Neuronal stem cell (in vitro differentiated cells): ENCODE data around the gene COL19A1.

ENCODE experiments used
- DNase-seq: peaks from one replicate; pipeline ENCODE4 v3.0.0-alpha.2; 2013; ENCODE audit warnings: low spot score
- H2AFZ ChIP-seq: one replicate; pipeline ENCODE4 v1.6.1; 2013; ENCODE audit warnings: mild to moderate bottlenecking, low read length, inconsistent platforms
- H2AK5ac ChIP-seq: 2 replicates; pipeline ENCODE4 v1.6.1; 2013; ENCODE audit warnings: low read depth, mild to moderate bottlenecking, inconsistent platforms, low read length, moderate library complexity, mixed read lengths
- H2BK120ac ChIP-seq: 2 replicates; pipeline ENCODE4 v1.6.1; 2013; ENCODE audit warnings: low read depth, mild to moderate bottlenecking, inconsistent platforms, low read length, moderate library complexity, mixed read lengths
- H2BK12ac ChIP-seq: one replicate; pipeline ENCODE4 v1.6.1; 2013; ENCODE audit warnings: low read length, inconsistent platforms
- H2BK15ac ChIP-seq: 2 replicates; pipeline ENCODE4 v1.6.1; 2013; ENCODE audit warnings: mild to moderate bottlenecking, low read length, inconsistent platforms, mixed read lengths
- H2BK5ac ChIP-seq: one replicate; pipeline ENCODE4 v1.6.1; 2013; ENCODE audit warnings: inconsistent platforms, mild to moderate bottlenecking, low read length, moderate library complexity
- H3K14ac ChIP-seq: one replicate; pipeline ENCODE4 v1.6.1; 2013; ENCODE audit warnings: low read length, inconsistent platforms
- H3K18ac ChIP-seq: 2 replicates; pipeline ENCODE4 v1.6.1; 2013; ENCODE audit warnings: low read length, inconsistent platforms
- H3K23ac ChIP-seq: 2 replicates; pipeline ENCODE4 v1.6.1; 2013; ENCODE audit warnings: low read depth, mild to moderate bottlenecking, mixed read lengths, low read length, inconsistent platforms; ENCODE audit not compliant: poor library complexity
- H3K27ac ChIP-seq: replicated peaks from 3 replicates; pipeline ENCODE4 v1.5.1; 2013; ENCODE audit warnings: low read length, inconsistent platforms
- H3K27me3 ChIP-seq, 3 experiments: 2 replicates each; pipeline ENCODE4 v1.6.1; 2013; ENCODE audit warnings: low read length in 3 of 3, mild to moderate bottlenecking in 2 of 3, inconsistent platforms in 1 of 3, low read depth in 1 of 3, mixed read lengths in 1 of 3, moderate library complexity in 1 of 3; ENCODE audit not compliant: control insufficient read depth in 3 of 3, insufficient read depth in 3 of 3
- H3K36me3 ChIP-seq, 2 donors: replicated peaks in 1 of 2; 2 replicates each; pipeline ENCODE4 v1.6.1; 2013; ENCODE audit warnings: low read length in 2 of 2; ENCODE audit not compliant: control insufficient read depth in 2 of 2, insufficient read depth in 2 of 2
- H3K4ac ChIP-seq: 2 replicates; pipeline ENCODE4 v1.6.1; 2013; ENCODE audit warnings: inconsistent platforms, mild to moderate bottlenecking, low read length, moderate library complexity
- H3K4me1 ChIP-seq, 2 donors: 1 replicate in 1 of 2; 2 replicates in 1 of 2; pipeline ENCODE4 v1.6.1; 2013; ENCODE audit warnings: low read length in 2 of 2, low read depth in 1 of 2; ENCODE audit not compliant: control insufficient read depth in 2 of 2, insufficient read depth in 1 of 2
- H3K4me2 ChIP-seq: one replicate; pipeline ENCODE4 v1.6.1; 2013; ENCODE audit warnings: mild to moderate bottlenecking, low read length, inconsistent platforms; ENCODE audit not compliant: insufficient read depth, poor library complexity, severe bottlenecking
- H3K4me3 ChIP-seq, 2 donors: 2 replicates each; pipeline ENCODE4 v1.5.1; 2013; ENCODE audit warnings: low read length in 2 of 2, mild to moderate bottlenecking in 2 of 2, inconsistent platforms in 1 of 2, moderate library complexity in 1 of 2
- H3K79me1 ChIP-seq: one replicate; pipeline ENCODE4 v1.6.1; 2013; ENCODE audit warnings: low read depth, mild to moderate bottlenecking, inconsistent platforms, low read length, moderate library complexity
- H3K9ac ChIP-seq: one replicate; pipeline ENCODE4 v1.6.1; 2013; ENCODE audit warnings: mild to moderate bottlenecking, low read depth, low read length, inconsistent platforms; ENCODE audit not compliant: poor library complexity
- H3K9me3 ChIP-seq, 2 donors: replicated peaks in 1 of 2; 2 replicates each; pipeline versions ENCODE3 to v1.6.1; 2013; ENCODE audit warnings: low read length in 2 of 2, mild to moderate bottlenecking in 2 of 2, inconsistent platforms in 1 of 2, low read depth in 1 of 2, mixed read lengths in 1 of 2, moderate library complexity in 1 of 2; ENCODE audit not compliant: control insufficient read depth in 2 of 2, insufficient read depth in 1 of 2
- H4K8ac ChIP-seq: one replicate; pipeline ENCODE4 v1.6.1; 2013; ENCODE audit warnings: low read depth, mild to moderate bottlenecking, inconsistent platforms, low read length, moderate library complexity
- H4K91ac ChIP-seq: one replicate; pipeline ENCODE4 v1.6.1; 2013; ENCODE audit warnings: low read length, low read depth, mild to moderate bottlenecking, inconsistent platforms; ENCODE audit not compliant: poor library complexity
- WGBS, 2 donors: extraction: QIAGEN DNeasy Blood & Tissue Kit; methylation state at CpG; one replicate each; pipeline ENCODE4 v1.1.7; 2013; ENCODE audit warnings: missing lambda C conversion rate in 2 of 2, mixed read lengths in 1 of 2; ENCODE audit not compliant: insufficient read length in 2 of 2, insufficient replicate concordance in 1 of 2; ENCODE audit errors: extremely low coverage in 2 of 2; 5-methylcytosine and 5-hydroxymethylcytosine counted together

The COL19A1 gene

DNA sequence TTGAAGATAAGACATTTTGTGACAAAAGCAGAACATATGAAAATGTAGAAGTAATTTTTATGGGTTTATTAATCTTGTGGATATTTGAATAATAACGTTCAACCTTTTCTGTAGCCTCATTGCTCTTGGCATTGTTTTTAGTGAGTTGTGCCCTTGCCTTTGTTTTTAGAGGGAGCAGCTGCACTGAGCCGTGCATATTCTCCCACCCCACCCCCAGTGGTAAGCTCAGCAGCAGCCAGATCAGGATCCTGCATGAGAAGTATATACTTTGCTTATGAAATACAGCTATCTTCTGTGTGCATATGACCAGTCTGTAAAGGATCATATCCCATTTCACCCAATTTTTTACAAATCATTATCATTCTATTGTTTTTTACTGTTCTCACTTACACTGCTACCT, 252.3 kb downstream of the COL19A1 start:
- DNase-seq, result no peak
- no peak overlapping the region for H2AFZ ChIP-seq
- no peak overlapping the region for H3K23ac ChIP-seq
- H3K9me3 ChIP-seq, result no peaks in the 10 kb centered on the region
- H2BK12ac ChIP-seq, result no peak overlapping the region
- no CpG with 5 or more reads among the region's 2 CpGs for WGBS, 2 donors
- no peak overlapping the region for H2AK5ac ChIP-seq
- H3K14ac ChIP-seq, result no peak overlapping the region
- no peaks in the 10 kb centered on the region for H3K4me1 ChIP-seq
- H2BK120ac ChIP-seq, result no peak overlapping the region
- H2BK15ac ChIP-seq, result no peak overlapping the region
- no peaks in the 10 kb centered on the region for H3K27me3 ChIP-seq
- H3K4me2 ChIP-seq, result no peak overlapping the region
- no peak overlapping the region for H4K8ac ChIP-seq
- no peaks in the 10 kb centered on the region for H3K36me3 ChIP-seq
- H3K27ac ChIP-seq, result no peak overlapping the region
- H3K4ac ChIP-seq, result no peak overlapping the region
- no peak overlapping the region for H3K4me3 ChIP-seq
- H3K9ac ChIP-seq, result no peak overlapping the region
- H2BK5ac ChIP-seq, result no peak overlapping the region
- no peak overlapping the region for H3K18ac ChIP-seq
- H4K91ac ChIP-seq, result no peak overlapping the region
- no peaks in the 10 kb centered on the region for H3K79me1 ChIP-seq

DNA sequence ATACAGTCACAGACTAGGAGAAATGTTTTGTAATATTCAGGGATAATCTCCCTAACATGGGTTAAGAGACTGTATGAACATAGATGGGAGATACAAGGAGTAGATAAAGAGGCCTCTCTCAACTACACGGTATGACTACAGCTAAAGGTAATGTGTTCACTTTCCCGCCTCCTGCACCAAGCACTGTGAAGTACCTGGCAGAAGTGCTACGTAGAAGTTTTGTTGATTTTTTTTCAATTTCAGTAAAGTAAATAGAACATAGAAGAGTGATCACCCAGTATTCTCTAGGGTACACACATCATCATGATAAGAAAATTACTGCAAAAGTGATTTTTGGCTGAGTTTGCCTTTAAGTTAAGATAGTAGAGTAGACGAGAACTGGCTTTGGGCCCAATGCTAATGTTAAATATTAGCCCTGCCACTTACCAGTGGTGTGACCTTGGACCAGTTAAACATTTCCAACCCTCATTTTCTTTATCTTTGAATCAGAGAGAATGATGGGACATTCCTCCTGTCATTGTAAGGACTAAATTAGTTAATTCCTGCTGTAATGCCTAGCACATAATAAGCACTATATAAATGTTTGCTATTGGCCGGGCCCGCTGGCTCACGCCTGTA, 253.0 kb downstream of the COL19A1 start:
- Histone ChIP-seq H3K27ac (no peak overlapping the region), H3K4ac (no peak overlapping the region), H3K9me3 (no peaks in the 10 kb centered on the region)

DNA sequence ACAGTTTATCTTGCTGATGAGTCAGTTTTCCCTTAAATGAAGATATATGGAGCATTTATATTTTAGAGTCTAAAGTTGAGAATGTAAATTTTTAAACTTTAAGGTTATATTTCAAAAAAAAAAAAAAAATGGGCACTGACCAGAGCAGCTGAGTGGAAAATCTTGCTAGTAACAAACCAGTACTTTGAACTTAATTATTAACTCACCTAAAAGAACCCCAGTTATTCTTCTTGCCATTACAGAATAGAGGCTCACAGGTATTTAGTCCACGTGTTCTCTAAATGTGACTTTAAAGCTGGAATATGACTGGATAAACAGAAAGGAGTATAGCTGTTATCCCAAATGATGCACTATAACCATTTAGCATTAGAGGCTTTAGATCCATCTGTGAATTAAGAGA, 258.1 kb downstream of the COL19A1 start:
- no CpG with 5 or more reads among the region's 1 CpG for WGBS, 2 donors
- Histone ChIP-seq H3K4me1 (no peaks in the 10 kb centered on the region), H4K91ac (no peak overlapping the region), H3K4me3 (no peak overlapping the region), H2BK15ac (no peak overlapping the region), H4K8ac (no peak overlapping the region), H3K27me3 (no peaks in the 10 kb centered on the region), H2AFZ (no peak overlapping the region), H2BK120ac (no peak overlapping the region), H2BK5ac (no peak overlapping the region), H3K27ac (no peak overlapping the region), H3K9me3 (no peaks in the 10 kb centered on the region), H3K79me1 (no peaks in the 10 kb centered on the region), H3K18ac (no peak overlapping the region), H3K4ac (no peak overlapping the region), H2AK5ac (no peak overlapping the region), H3K4me2 (no peak overlapping the region), H3K23ac (no peak overlapping the region), H3K9ac (no peak overlapping the region), H2BK12ac (no peak overlapping the region), H3K36me3 (no peaks in the 10 kb centered on the region), H3K14ac (no peak overlapping the region)
- DNase-seq, result no peak

More for the DNA sequence above, 253.0 kb downstream of the COL19A1 start:
- Histone ChIP-seq H3K18ac (no peak overlapping the region), H3K36me3 (no peaks in the 10 kb centered on the region), H3K27me3 (no peaks in the 10 kb centered on the region), H2BK12ac (no peak overlapping the region), H2AK5ac (no peak overlapping the region), H2AFZ (no peak overlapping the region), H3K23ac (no peak overlapping the region), H3K9ac (no peak overlapping the region), H3K4me1 (no peaks in the 10 kb centered on the region), H3K4me3 (no peak overlapping the region), H2BK5ac (no peak overlapping the region), H4K91ac (no peak overlapping the region), H4K8ac (no peak overlapping the region), H2BK120ac (no peak overlapping the region), H2BK15ac (no peak overlapping the region), H3K4me2 (no peak overlapping the region), H3K14ac (no peak overlapping the region), H3K79me1 (no peaks in the 10 kb centered on the region)
- DNase-seq, result no peak
- no CpG with 5 or more reads among the region's 7 CpGs for WGBS, 2 donors

DNA sequence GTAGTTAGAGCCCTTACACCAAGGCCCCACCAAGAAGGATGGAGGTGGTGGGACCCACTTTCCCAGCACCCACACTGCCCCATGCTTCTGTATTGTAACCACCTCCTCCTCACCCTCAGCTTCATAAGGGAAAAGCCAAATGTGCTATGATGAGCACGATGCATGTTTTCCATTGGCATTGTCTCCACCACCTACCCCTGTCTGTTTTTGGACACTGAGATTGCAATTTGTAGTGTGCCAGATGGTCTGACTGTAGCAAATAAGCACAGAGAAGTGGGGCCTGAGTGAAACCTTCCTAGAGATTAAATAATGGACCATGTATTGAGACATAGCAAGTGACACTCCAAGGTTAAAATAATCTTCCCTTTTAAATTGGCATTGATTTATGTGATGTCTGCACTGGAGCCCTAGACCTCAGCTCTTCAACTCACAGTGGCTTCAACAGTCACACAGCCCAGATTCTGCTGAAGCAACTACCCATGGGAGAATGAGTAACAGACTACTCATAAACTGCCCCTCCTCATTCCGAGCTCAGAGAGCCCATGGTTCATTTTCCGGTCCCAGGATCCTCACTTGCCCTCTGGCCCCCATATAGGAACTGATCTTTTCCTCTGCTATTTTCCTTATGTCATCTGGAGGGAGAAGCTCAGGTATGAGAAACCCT, 258.7 kb downstream of the COL19A1 start:
- no peak overlapping the region for H2BK5ac ChIP-seq
- no peak for DNase-seq
- no peak overlapping the region for H3K4me2 ChIP-seq
- H4K91ac ChIP-seq, result no peak overlapping the region
- WGBS, 2 donors, result no CpG with 5 or more reads among the region's 3 CpGs
- no peaks in the 10 kb centered on the region for H3K36me3 ChIP-seq
- H3K4me3 ChIP-seq, result no peak overlapping the region
- H2AFZ ChIP-seq, result no peak overlapping the region
- H3K14ac ChIP-seq, result no peak overlapping the region
- H3K27ac ChIP-seq, result no peak overlapping the region
- H2AK5ac ChIP-seq, result no peak overlapping the region
- no peak overlapping the region for H3K18ac ChIP-seq
- H4K8ac ChIP-seq, result no peak overlapping the region
- H2BK15ac ChIP-seq, result no peak overlapping the region
- H3K9ac ChIP-seq, result no peak overlapping the region
- H3K27me3 ChIP-seq, result no peaks in the 10 kb centered on the region
- no peak overlapping the region for H3K4ac ChIP-seq
- no peaks in the 10 kb centered on the region for H3K79me1 ChIP-seq
- no peaks in the 10 kb centered on the region for H3K4me1 ChIP-seq
- no peak overlapping the region for H3K23ac ChIP-seq
- no peak overlapping the region for H2BK120ac ChIP-seq
- no peak overlapping the region for H2BK12ac ChIP-seq
- H3K9me3 ChIP-seq, result no peaks in the 10 kb centered on the region
